ENCODE data around the gene CHFR. TPM values are rescaled to one million over a fixed set of nuclear protein-coding genes. Genes with fewer than 3 reads are reported as not detected.
A peak's percentile ranks its signal among the peaks of the same experiment; 100 is the strongest.
"Not testable (repeated sequence)": the region's sequence is repeated elsewhere in the genome, so short reads cannot be mapped to it uniquely, and the experiment has no call there.

The CHFR gene
- total RNA-seq, 1 experiment from 2014 or later = 17.5 TPM

GRCh38 chr12:132886529-132887477 is 602 bp downstream of the CHFR start:
- DNase-seq (ENCODE audit: low read depth) = peak; percentile 11
- in situ Hi-C loops (cut with HindIII; ENCODE audit: low pct_unique_long_range_greater_than_20kb, low sequenced_read_pairs) = no loop called here

GRCh38 chr12:132881818-132882217 is 5.6 kb downstream of the CHFR start:
- DNase-seq (ENCODE audit: low read depth) = no peak
- in situ Hi-C loops (cut with HindIII; ENCODE audit: low pct_unique_long_range_greater_than_20kb, low sequenced_read_pairs) = no loop called here

- in situ Hi-C loops (cut with HindIII; ENCODE audit: low pct_unique_long_range_greater_than_20kb, low sequenced_read_pairs); DNase-seq (ENCODE audit: low read depth): not testable (repeated sequence)
Measured at GRCh38 chr12:132874620-132875019, 12.8 kb downstream of the CHFR start.

- in situ Hi-C loops (cut with HindIII; ENCODE audit: low pct_unique_long_range_greater_than_20kb, low sequenced_read_pairs) = no loop called here
- DNase-seq (ENCODE audit: low read depth) = no peak
Measured at GRCh38 chr12:132874175-132874574, 13.2 kb downstream of the CHFR start.

- no peak for DNase-seq (ENCODE audit: low read depth)
- in situ Hi-C loops (cut with HindIII; ENCODE audit: low pct_unique_long_range_greater_than_20kb, low sequenced_read_pairs) = no loop called here
Measured at GRCh38 chr12:132873724-132874123, 13.7 kb downstream of the CHFR start.

GRCh38 chr12:132872975-132873421 is 14.4 kb downstream of the CHFR start:
- no peak for DNase-seq (ENCODE audit: low read depth)
- in situ Hi-C loops (cut with HindIII; ENCODE audit: low pct_unique_long_range_greater_than_20kb, low sequenced_read_pairs) = no loop called here

GRCh38 chr12:132872073-132872855 is 15.1 kb downstream of the CHFR start:
- in situ Hi-C loops (cut with HindIII; ENCODE audit: low pct_unique_long_range_greater_than_20kb, low sequenced_read_pairs) = no loop called here

GRCh38 chr12:132869551-132869950 is 17.9 kb downstream of the CHFR start:
- in situ Hi-C loops (cut with HindIII; ENCODE audit: low pct_unique_long_range_greater_than_20kb, low sequenced_read_pairs) = no loop called here
- DNase-seq (ENCODE audit: low read depth) = no peak

More at GRCh38 chr12:132872073-132872855, 15.1 kb downstream of the CHFR start:
- DNase-seq (ENCODE audit: low read depth) = no peak

GRCh38 chr12:132866251-132866828 is 21.1 kb downstream of the CHFR start:
- DNase-seq (ENCODE audit: low read depth) = no peak
- in situ Hi-C loops (cut with HindIII; ENCODE audit: low pct_unique_long_range_greater_than_20kb, low sequenced_read_pairs) = no loop called here

GRCh38 chr12:132861558-132861957 is 25.8 kb downstream of the CHFR start:
- DNase-seq (ENCODE audit: low read depth) = no peak
- in situ Hi-C loops (cut with HindIII; ENCODE audit: low pct_unique_long_range_greater_than_20kb, low sequenced_read_pairs) = no loop called here

- in situ Hi-C loops (cut with HindIII; ENCODE audit: low pct_unique_long_range_greater_than_20kb, low sequenced_read_pairs) = no loop called here
- DNase-seq (ENCODE audit: low read depth) = no peak
Measured at GRCh38 chr12:132858718-132859266, 28.6 kb downstream of the CHFR start.

GRCh38 chr12:132857019-132857418 is 30.4 kb downstream of the CHFR start:
- DNase-seq (ENCODE audit: low read depth); in situ Hi-C loops (cut with HindIII; ENCODE audit: low pct_unique_long_range_greater_than_20kb, low sequenced_read_pairs): not testable (repeated sequence)

GRCh38 chr12:132856581-132856980 is 30.8 kb downstream of the CHFR start:
- in situ Hi-C loops (cut with HindIII; ENCODE audit: low pct_unique_long_range_greater_than_20kb, low sequenced_read_pairs) = no loop called here
- DNase-seq (ENCODE audit: low read depth) = no peak

GRCh38 chr12:132855211-132855610 is 32.2 kb downstream of the CHFR start:
- DNase-seq (ENCODE audit: low read depth); in situ Hi-C loops (cut with HindIII; ENCODE audit: low pct_unique_long_range_greater_than_20kb, low sequenced_read_pairs): not testable (repeated sequence)

- DNase-seq (ENCODE audit: low read depth) = no peak
- in situ Hi-C loops (cut with HindIII; ENCODE audit: low pct_unique_long_range_greater_than_20kb, low sequenced_read_pairs) = no loop called here
Measured at GRCh38 chr12:132853285-132854092, 33.9 kb downstream of the CHFR start.

- in situ Hi-C loops (cut with HindIII; ENCODE audit: low pct_unique_long_range_greater_than_20kb, low sequenced_read_pairs) = no loop called here
- DNase-seq (ENCODE audit: low read depth) = no peak
Measured at GRCh38 chr12:132852496-132852895, 34.9 kb downstream of the CHFR start.

GRCh38 chr12:132851465-132851864 is 35.9 kb downstream of the CHFR start:
- no peak for DNase-seq (ENCODE audit: low read depth)
- in situ Hi-C loops (cut with HindIII; ENCODE audit: low pct_unique_long_range_greater_than_20kb, low sequenced_read_pairs) = no loop called here

GRCh38 chr12:132850291-132850690 is 37.1 kb downstream of the CHFR start:
- no peak for DNase-seq (ENCODE audit: low read depth)
- in situ Hi-C loops (cut with HindIII; ENCODE audit: low pct_unique_long_range_greater_than_20kb, low sequenced_read_pairs) = no loop called here

Measured in Caki2 (cell line).